HG03045 (cell line): ENCODE data around the gene ESRP2.

Experiments
- ATAC-seq: cut with Tn5 transposase; IDR thresholded peaks from one replicate; pipeline ENCODE4 v1.9.1; 2021; ENCODE audit warnings: mild to moderate bottlenecking, moderate library complexity; ENCODE audit not compliant: unreplicated experiment

The ESRP2 gene

GRCh38 chr16:68223072-68223471 is 12.9 kb downstream of the ESRP2 start:
- ATAC-seq: no peak

- ATAC-seq: no peak
Measured at GRCh38 chr16:68219725-68220351, 16.1 kb downstream of the ESRP2 start.

- no peak for ATAC-seq
Measured at GRCh38 chr16:68217506-68217905, 18.4 kb downstream of the ESRP2 start.

GRCh38 chr16:68216240-68216639 is 19.7 kb downstream of the ESRP2 start:
- no peak for ATAC-seq

GRCh38 chr16:68215302-68215701 is 20.6 kb downstream of the ESRP2 start:
- no peak for ATAC-seq

- ATAC-seq: no peak
Measured at GRCh38 chr16:68214726-68215125, 21.2 kb downstream of the ESRP2 start.

- no peak for ATAC-seq
Measured at GRCh38 chr16:68206245-68206644, 29.7 kb downstream of the ESRP2 start.

GRCh38 chr16:68202091-68202519 is 33.8 kb downstream of the ESRP2 start:
- ATAC-seq: no peak

- no peak for ATAC-seq
Measured at GRCh38 chr16:68200088-68200783, 35.7 kb downstream of the ESRP2 start.

- ATAC-seq: no peak
Measured at GRCh38 chr16:68197250-68197649, 38.7 kb downstream of the ESRP2 start.

- no peak for ATAC-seq
Measured at GRCh38 chr16:68194251-68194650, 41.7 kb downstream of the ESRP2 start.

- no peak for ATAC-seq
Measured at GRCh38 chr16:68190736-68191510, 45.0 kb downstream of the ESRP2 start.

GRCh38 chr16:68190081-68190480 is 45.8 kb downstream of the ESRP2 start:
- no peak for ATAC-seq

- no peak for ATAC-seq
Measured at GRCh38 chr16:68188170-68188569, 47.8 kb downstream of the ESRP2 start.

- ATAC-seq: no peak
Measured at GRCh38 chr16:68187505-68187904, 48.4 kb downstream of the ESRP2 start.

GRCh38 chr16:68186877-68187276 is 49.0 kb downstream of the ESRP2 start:
- no peak for ATAC-seq

GRCh38 chr16:68183046-68183445 is 52.9 kb downstream of the ESRP2 start:
- ATAC-seq: no peak

- no peak for ATAC-seq
Measured at GRCh38 chr16:68179855-68180254, 56.1 kb downstream of the ESRP2 start.

- ATAC-seq: no peak
Measured at GRCh38 chr16:68179196-68179795, 56.6 kb downstream of the ESRP2 start.
